IPS-11a (cell line): Measurements from ENCODE around the gene LRRC28.
"Not testable (repeated sequence)": the region's sequence is repeated elsewhere in the genome, so short reads cannot be mapped to it uniquely, and the experiment has no call there.

Experiments
- H3K4me3 ChIP-seq: one replicate; pipeline ENCODE4 v1.5.1; 2013; ENCODE audit warnings: low read depth, low read length, control low read depth

The LRRC28 gene

GRCh38 chr15:99390667-99391066 lies 139.4 kb downstream of the LRRC28 start:
- H3K4me3 ChIP-seq, result no peak overlapping the region

GRCh38 chr15:99393641-99394040 lies 142.4 kb downstream of the LRRC28 start:
- H3K4me3 ChIP-seq, result no peak overlapping the region

- no peak overlapping the region for H3K4me3 ChIP-seq
Observed at GRCh38 chr15:99396375-99396774, 145.1 kb downstream of the LRRC28 start.

DNA sequence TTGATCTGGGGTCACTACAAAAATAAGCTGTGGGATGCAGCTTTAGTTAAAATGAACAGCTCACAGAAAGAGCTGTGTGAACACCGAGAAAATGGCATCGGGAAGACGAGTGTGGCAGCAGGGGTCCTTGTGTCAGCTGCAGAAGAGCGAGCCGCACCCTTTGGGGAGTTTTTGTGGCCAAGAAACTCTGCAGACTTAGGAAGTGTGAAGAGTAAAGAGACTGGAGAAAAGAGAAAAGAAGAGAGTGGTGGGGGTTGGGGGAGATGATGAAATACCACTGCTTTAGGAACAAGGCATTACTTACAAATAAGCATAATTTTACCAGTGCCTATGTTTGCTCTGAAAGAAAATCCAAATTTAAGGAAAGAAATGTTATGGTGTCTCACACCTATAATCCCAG lies 147.8 kb downstream of the LRRC28 start:
- H3K4me3 ChIP-seq, result no peak overlapping the region

- no peak overlapping the region for H3K4me3 ChIP-seq
Observed at GRCh38 chr15:99399618-99400017, 148.3 kb downstream of the LRRC28 start.

GRCh38 chr15:99401216-99401615 lies 149.9 kb downstream of the LRRC28 start:
- H3K4me3 ChIP-seq, result not testable (repeated sequence)

DNA sequence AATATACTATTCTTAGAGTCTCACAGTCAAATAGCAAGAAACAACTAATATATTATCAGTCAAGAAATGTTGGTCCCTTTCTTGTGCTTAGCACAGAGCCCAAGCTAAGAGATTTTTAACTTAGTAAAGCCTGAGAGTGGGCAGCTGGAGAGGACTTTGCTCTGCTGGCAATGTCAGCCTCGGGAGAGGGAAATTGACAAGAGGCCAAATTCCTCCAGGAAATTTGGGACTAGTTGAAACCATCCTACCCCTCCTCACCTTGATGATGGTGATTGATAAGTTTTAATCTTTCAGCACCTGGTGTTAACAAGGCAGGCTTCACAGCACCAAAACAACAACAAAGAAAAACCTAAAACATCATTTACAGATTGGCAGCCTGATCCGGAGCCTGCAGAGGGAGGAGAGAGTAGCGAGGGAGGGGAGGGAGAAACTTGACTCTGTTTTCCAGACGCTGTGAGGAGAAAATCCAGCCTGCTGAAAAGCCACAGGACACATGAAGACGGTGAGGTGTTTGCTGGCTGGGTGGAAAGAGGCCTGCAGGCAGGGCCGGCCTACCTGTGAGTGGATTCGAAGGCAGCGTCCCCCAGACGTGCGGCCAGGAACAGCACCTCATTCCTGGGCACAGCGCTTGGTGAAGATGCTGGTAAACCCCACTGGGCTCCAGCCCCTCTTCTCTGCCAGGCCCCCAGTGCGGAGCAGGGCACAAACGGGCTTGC lies 150.9 kb downstream of the LRRC28 start:
- no peak overlapping the region for H3K4me3 ChIP-seq

DNA sequence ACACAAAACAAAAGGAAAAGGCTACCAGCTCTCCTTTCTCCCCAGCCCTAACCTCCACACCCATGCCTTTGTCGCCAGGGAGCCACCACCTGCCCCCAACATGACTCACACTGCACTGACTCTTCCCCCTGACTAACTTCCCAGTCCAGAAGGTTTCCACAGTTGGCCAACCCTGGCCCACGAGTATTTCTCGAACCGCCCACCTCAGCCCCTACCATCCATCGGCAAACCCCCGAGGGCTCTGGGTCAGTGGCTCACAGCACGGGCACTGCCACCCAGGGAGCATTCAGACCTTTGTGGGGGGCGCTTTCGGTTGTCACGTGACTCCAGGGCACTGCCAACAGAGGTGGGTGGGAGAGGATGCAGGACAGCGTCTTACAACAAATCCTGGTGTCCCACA lies 152.3 kb downstream of the LRRC28 start:
- no peak overlapping the region for H3K4me3 ChIP-seq

DNA sequence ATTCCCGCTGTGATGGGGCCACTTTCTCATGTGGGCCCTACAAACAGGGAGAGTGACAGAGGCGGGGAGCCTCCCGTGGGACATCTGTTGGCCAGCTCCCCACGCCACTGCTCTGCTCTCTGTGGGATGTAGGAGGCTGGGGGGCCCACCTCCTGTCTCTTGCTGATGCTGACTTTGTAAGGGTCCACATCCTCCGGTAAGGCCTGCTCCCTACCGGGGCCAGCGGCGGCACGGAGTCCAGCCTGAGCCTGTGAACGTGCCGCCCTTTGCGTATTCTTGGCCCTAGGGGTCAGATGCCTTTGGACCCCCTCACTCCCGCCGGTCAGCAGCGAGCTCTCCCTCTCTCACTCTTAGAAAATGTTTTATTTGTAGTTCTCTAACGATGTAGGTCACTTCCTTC lies 153.2 kb downstream of the LRRC28 start:
- no peak overlapping the region for H3K4me3 ChIP-seq

DNA sequence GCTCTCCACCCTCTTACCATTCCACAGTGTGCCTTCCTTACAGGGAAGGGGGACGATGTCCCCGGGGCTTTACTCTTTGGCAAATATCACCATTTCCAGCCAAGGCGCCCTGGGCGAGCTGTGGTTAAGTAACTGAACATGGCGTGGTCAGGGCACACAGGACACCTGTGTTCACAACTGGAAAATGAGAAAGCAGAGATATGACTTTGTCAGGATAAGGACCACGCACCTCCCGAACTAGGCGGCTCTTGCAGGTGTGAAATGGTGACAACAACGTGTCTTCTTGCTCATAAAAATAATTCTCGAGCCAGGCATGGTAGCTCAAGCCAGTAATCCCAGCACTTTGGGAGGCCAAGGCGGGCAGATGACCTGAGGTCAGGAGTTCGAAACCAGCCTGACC lies 154.8 kb downstream of the LRRC28 start:
- H3K4me3 ChIP-seq, result no peak overlapping the region

DNA sequence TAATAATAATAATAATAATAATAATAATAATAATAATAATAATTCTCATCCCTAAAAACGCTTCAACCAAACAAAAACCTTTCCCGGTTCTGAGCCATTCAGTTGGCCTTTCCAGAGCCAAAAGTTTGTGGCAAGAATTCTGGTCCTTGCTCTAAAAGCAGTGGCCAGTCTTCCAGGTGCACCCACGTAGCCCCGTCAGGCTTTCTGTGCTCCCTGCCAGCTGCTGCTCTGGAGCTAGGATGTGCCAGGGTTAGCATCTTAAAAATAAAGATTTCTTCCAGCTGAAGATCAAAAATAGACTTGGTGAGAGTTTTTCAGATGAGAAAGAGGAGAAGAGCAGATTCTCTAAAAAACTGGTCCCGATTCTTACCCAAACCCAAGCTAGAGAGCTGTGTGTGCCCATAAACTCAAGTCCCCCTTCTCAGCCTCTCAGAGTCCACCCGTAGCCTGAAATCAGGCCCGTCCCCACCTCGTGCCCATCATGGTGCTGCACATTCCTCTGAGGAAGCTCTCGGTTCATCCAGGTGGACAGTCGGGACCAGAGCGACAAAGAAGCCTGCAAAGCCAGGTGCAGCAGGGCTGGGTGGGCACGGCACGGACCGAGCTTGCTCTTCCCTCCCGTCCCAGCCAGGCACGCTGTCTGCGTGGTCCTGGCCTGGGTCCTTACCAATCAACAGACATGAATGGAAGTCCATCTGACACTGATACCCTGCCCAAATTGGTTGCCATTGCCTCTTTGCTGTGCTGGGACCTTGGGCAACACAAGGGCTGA lies 155.6 kb downstream of the LRRC28 start:
- H3K4me3 ChIP-seq, result no peak overlapping the region

DNA sequence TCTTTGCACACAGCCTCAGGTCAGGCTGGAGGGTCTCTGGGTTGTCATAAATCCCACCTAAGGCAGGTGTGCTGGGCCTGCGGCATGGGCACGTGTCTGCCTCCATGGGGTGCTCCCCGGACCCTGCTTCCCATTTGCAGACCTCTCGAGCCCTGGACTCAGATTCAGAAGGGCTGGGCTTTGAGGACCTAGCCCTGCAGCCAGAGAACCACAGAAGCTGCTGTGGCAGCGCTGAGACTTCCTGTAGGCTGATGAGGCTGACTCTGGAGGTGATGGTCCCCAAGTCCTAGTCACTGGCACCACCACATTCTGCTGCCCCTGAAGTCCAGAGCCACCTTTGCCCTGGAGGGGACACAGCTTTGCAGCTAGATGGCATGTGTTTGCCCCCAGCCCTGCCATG lies 156.4 kb downstream of the LRRC28 start:
- no peak overlapping the region for H3K4me3 ChIP-seq

DNA sequence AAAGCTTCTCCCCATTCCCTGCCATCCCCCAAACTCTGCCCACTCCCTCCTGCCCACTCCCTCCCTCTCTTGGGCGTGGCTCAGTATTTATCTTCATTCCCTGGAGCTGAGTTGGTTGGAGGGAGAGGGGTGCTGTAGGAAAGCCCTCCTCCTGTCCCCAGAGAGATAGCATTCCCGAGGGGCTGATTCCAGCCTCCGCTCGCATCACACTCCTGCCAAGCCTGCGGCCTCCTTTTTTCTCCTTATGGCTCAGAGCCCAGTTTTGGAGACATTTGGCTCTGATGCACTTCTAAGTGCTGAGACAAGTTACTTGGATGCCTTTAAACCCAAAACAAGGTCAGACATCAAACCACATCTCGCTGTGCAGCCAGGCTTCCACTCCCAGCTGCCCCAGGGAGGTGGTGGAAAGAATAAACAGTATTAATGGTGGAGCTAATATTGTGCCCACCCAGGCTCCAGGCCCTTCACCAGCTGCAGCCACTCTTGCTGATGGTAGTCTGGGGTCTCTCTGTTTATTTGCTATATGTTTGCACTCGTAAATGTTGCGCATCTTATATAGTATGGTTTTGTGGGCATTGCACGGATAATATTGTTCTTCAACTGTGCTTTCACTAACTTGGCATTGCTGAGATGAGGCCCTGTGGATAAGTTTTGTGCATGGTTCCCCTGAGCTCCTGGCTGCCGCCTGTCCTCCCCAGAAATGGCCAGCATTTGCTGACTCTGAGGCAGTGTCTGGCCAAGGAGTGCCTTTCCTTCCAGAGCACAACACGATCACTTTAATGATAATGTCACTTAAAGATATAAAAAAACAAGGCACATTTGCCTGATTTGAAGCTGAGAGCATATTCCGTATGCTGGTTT lies 157.2 kb downstream of the LRRC28 start:
- H3K4me3 ChIP-seq, result no peak overlapping the region

DNA sequence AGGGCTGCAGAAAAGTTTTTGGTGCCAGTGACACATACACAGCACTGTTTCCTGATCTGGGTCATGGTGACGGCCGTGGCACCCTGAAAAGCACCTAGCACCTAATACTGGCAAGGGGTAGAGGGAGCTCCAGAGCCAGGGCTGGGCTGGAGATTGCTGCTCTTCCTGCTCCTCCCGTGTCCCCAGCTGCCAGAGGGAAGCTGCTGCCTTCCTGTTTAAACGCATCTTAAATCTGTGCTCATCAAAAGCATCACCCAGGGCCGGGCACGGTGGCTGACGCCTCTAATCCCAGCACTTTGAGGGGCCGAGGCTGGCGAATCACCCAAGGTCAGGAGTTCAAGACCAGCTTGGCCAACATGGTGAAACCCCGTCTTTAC lies 157.8 kb downstream of the LRRC28 start:
- H3K4me3 ChIP-seq, result no peak overlapping the region

DNA sequence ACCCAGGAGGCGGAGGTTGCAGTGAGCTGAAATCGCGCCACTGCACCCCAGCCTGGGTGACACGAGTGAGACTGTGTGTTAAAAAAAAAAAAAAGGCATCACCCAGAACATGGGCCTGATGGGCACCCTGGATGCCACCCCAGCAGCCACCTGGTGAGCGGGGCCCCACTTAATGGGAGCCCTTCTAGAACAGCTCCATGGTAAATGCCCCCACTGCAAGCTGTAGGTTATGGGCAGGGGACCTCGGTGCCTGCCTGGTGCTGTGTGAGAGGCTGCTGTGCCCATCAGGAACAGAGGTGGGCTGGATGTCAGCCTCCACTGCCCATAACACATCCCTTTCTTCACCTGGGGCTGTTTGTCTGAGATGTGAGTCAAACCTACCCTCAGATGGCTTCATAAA lies 158.3 kb downstream of the LRRC28 start:
- no peak overlapping the region for H3K4me3 ChIP-seq

DNA sequence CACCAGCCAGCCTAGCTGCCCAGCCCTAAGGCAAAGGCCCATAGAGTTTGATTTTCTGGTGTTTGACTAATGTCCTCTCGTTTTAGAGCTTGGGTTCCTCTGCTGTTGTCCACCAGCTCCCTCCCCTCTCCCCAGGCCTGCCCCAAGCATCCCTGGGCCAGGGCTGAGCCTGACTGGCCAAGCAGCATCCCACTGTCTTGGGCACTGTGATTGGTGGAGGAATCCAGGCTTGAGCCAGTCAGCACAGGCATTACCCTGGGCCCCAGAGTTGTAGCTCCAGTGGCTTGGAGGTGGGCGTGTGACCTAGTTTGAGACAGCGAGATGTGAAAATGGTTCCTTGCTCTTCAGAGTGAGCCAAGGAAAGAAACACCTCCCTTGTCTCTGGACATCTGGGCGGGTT lies 159.2 kb downstream of the LRRC28 start:
- no peak overlapping the region for H3K4me3 ChIP-seq

- no peak overlapping the region for H3K4me3 ChIP-seq
Observed at GRCh38 chr15:99411234-99411633, 160.0 kb downstream of the LRRC28 start.

DNA sequence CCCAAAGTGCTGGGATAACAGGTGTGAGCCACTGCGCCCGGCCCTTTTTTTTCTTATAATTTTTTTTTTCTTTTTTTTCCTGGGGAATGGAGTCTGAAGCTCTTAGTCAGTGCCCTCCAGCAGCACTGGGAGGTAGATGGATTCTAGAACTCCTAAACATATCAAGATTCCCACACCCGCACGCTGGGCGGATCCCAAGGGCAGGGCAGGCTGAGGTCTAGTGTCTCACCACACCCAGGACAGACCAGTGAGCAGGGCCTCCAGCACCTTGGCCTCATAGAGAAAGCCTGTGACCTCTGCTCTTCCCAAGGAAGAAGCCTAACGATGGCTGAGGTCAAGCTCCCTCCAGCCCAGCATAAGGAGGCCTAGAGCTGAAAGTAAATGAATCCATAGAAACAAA lies 160.8 kb downstream of the LRRC28 start:
- no peak overlapping the region for H3K4me3 ChIP-seq

DNA sequence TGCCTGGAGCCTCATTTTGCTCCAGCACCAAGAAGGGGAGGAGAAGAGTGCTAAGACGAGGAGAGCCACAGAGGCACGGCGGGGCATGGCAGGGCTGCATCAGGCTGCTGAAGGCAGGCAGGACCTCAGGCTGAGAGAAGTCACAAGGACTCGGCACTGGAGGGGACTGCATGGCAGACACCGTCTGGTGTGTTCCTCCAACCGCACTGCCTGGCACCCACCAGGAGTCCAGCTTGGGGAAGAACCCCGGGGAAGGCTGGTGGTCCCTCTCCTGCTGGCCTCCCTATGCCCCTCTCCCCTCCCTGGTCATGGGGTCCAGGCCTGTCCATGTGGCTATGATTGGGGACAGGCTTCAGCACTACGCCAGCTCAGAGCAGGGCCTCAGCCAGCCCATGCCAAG lies 161.3 kb downstream of the LRRC28 start:
- H3K4me3 ChIP-seq, result no peak overlapping the region

DNA sequence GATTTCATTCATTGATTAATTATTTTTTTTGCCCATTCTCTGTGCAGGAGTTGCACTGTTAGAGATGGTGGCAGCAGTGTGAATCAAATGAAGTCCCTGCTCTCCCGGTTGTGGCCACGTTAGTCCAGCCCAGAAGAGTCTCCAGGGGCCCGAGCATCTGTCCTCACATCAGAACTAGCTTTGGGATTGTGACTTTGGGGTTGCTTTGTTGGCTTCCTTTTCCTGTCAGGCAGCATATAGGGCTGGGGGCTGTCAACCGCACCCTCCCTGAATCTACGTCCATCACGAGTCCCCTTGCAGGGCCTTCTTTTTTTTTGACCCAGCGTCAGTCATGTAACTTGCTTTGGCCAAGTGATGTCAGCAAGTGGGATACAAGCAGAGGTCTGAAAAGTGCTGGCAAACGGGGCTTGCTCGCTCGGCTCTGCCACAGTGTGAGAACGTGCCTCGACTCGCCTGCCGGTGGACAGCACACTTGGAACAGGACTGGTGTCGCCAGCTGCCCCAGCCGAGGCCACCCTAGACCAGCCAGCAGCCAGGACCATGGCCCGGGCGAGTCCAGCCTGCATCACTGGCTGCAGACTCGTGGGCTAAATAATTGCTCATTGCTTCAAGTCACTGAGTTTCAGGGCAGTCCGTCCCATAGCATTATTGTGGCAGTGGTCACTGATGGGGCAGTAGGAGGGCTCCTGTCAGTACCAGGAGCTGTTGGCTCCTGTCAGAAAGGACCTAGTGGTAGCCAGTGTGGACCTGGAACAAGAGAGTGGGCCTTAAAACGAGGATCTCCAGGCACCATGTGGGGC lies 162.9 kb downstream of the LRRC28 start:
- H3K4me3 ChIP-seq, result no peak overlapping the region
